HG02870 (cell line): ENCODE data around the gene RTN4RL1.
A peak's percentile ranks its signal among the peaks of the same experiment; 100 is the strongest.

Experiments used
- ATAC-seq: cut with Tn5 transposase; IDR thresholded peaks from one replicate; pipeline ENCODE4 v1.9.1; 2021; ENCODE audit warnings: mild to moderate bottlenecking, moderate library complexity; ENCODE audit not compliant: unreplicated experiment

RTN4RL1 gene

GRCh38 chr17:2048805-2049204, 23.7 kb upstream of the RTN4RL1 start:
- no peak for ATAC-seq

- ATAC-seq, result no peak
Observed at GRCh38 chr17:2047590-2047989, 22.5 kb upstream of the RTN4RL1 start.

GRCh38 chr17:2044263-2044894, 19.2 kb upstream of the RTN4RL1 start:
- no peak for ATAC-seq

- ATAC-seq, result no peak
Observed at GRCh38 chr17:2043785-2044184, 18.7 kb upstream of the RTN4RL1 start.

GRCh38 chr17:2042933-2043332, 17.8 kb upstream of the RTN4RL1 start:
- ATAC-seq, result no peak

GRCh38 chr17:2042390-2042847, 17.3 kb upstream of the RTN4RL1 start:
- ATAC-seq, result no peak

GRCh38 chr17:2041561-2042389, 16.6 kb upstream of the RTN4RL1 start, which contains the start of gene OVCA2:
TSS of gene OVCA2 (plus strand) at chr17:2042022. CDS start at chr17:2042048, 26 bp downstream.
- ATAC-seq, result peak; percentile 91

- ATAC-seq, result no peak
Observed at GRCh38 chr17:2040942-2041560, 15.9 kb upstream of the RTN4RL1 start.

- no peak for ATAC-seq
Observed at GRCh38 chr17:2040219-2040827, 15.2 kb upstream of the RTN4RL1 start.

- no peak for ATAC-seq
Observed at GRCh38 chr17:2037155-2037554, 12.0 kb upstream of the RTN4RL1 start.

GRCh38 chr17:2035541-2036488, 10.7 kb upstream of the RTN4RL1 start:
- ATAC-seq, result no peak

- no peak for ATAC-seq
Observed at GRCh38 chr17:2034806-2035540, 9.8 kb upstream of the RTN4RL1 start.

- ATAC-seq, result no peak
Observed at GRCh38 chr17:2034157-2034556, 9.0 kb upstream of the RTN4RL1 start.

- no peak for ATAC-seq
Observed at GRCh38 chr17:2033153-2033552, 8.0 kb upstream of the RTN4RL1 start.

GRCh38 chr17:2030779-2031163, 5.6 kb upstream of the RTN4RL1 start:
- ATAC-seq, result no peak

- ATAC-seq, result peak; percentile 71
Observed at GRCh38 chr17:2029911-2030778, 5.0 kb upstream of the RTN4RL1 start, which contains the start of gene DPH1. TSS of gene DPH1 (plus strand) at chr17:2030153. CDS start at chr17:2030170, 17 bp downstream.

- ATAC-seq, result no peak
Observed at GRCh38 chr17:2028737-2029136, 3.6 kb upstream of the RTN4RL1 start.

GRCh38 chr17:2028234-2028614, 3.1 kb upstream of the RTN4RL1 start:
- ATAC-seq, result no peak
